ENCODE measurements around the gene C1R. TPM values are rescaled to one million over a fixed set of nuclear protein-coding genes. Genes with fewer than 3 reads are reported as not detected.

C1R gene
- total RNA-seq, 6 experiments from 2014 or later = 9.3 to 43.4 (median 36.0) TPM

DNA sequence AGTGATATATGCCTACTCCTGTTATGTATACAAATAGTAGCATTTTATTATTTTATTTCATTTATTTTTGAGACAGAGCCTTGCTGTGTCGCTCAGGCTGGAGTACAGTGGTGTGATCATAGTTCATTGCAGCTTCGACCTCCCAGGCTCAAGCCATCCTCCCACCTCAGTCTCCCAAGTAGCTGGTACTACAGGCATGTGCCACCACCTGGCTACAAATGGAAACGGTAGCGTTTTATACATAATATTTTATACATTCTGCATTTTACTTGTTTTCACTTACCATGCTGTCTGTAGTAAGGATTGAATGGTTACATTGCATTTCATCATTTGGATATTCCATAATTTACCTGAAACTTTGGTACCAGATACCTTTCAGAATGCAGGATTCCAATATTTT, 14.1 kb downstream of the C1R start:
- Mint-ChIP-seq H3K9me3 (no peaks in the 10 kb centered on the region; the same call in 1 of the 2 replicates), H3K36me3 (ENCODE audit: low read depth) (peaks cover 3% of the 10 kb centered on the region), H3K4me1 (ENCODE audit: low read depth) (peaks cover 30% of the 10 kb centered on the region), H3K4me3 (no peak overlapping the region), H3K27me3 (ENCODE audit: insufficient read depth) (peaks cover 3% of the 10 kb centered on the region), H3K27ac (no peak overlapping the region)
- DNase-seq = no peak
- TF ChIP-seq, protein P1, sequence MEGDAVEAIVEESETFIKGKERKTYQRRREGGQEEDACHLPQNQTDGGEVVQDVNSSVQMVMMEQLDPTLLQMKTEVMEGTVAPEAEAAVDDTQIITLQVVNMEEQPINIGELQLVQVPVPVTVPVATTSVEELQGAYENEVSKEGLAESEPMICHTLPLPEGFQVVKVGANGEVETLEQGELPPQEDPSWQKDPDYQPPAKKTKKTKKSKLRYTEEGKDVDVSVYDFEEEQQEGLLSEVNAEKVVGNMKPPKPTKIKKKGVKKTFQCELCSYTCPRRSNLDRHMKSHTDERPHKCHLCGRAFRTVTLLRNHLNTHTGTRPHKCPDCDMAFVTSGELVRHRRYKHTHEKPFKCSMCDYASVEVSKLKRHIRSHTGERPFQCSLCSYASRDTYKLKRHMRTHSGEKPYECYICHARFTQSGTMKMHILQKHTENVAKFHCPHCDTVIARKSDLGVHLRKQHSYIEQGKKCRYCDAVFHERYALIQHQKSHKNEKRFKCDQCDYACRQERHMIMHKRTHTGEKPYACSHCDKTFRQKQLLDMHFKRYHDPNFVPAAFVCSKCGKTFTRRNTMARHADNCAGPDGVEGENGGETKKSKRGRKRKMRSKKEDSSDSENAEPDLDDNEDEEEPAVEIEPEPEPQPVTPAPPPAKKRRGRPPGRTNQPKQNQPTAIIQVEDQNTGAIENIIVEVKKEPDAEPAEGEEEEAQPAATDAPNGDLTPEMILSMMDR (IDR thresholded peaks at IDR 0.05) = no peak

GRCh38 chr12:7076493-7076892, 15.8 kb downstream of the C1R start:
- Mint-ChIP-seq H3K36me3 (ENCODE audit: low read depth) (no peaks in the 10 kb centered on the region), H3K9me3 (no peaks in the 10 kb centered on the region), H3K4me3 (no peak overlapping the region), H3K4me1 (ENCODE audit: low read depth) (peaks cover 30% of the 10 kb centered on the region), H3K27ac (no peak overlapping the region), H3K27me3 (ENCODE audit: insufficient read depth) (peaks cover 7% of the 10 kb centered on the region)
- DNase-seq = no peak
- TF ChIP-seq, protein P1 (IDR thresholded peaks at IDR 0.05) = no peak

DNA sequence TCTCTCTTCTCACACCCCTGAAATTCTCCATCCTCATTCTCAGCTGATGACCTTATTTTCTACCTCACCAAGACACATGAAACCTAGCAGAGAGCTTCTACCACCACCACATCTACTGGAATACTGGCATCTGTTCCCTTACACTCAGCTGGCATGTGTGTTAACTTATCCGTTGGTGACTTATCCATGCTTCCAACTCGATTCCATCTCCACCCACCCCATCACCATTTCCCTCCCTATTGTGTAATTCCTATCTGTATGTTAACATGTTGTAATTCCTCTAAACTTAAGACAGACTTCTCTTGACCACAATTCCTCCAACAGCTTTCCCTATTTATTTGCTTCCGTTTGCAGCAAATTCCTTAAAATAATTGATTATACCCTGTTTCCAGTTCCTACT, 16.3 kb downstream of the C1R start:
- TF ChIP-seq, protein P1 (IDR thresholded peaks at IDR 0.05) = no peak
- Mint-ChIP-seq H3K36me3 (ENCODE audit: low read depth) (no peaks in the 10 kb centered on the region), H3K4me3 (no peak overlapping the region), H3K4me1 (ENCODE audit: low read depth) (peaks cover 30% of the 10 kb centered on the region), H3K27ac (no peak overlapping the region), H3K9me3 (no peaks in the 10 kb centered on the region), H3K27me3 (ENCODE audit: insufficient read depth) (peaks cover 7% of the 10 kb centered on the region)
- DNase-seq = no peak

DNA sequence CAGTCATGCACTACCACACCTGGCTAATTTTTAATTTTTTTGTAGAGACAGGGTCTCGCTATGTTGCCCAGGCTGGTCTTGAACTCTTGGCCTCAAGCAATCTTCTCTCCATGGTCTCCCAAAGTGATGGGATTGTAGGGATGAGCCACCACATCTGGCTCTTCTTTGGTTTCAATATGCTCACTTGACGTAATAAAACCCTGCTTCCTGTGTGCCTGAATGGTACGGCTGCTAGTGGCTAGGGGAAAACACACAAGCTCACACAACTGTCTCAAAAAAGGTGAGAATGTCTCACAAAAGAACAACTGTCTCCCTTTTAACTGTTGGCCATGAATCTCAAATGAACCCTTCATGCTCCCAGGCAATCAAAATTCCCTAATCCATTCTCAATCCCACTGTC, 16.7 kb downstream of the C1R start:
- TF ChIP-seq, protein P1 (IDR thresholded peaks at IDR 0.05) = no peak
- Mint-ChIP-seq H3K4me1 (ENCODE audit: low read depth) (peaks cover 28% of the 10 kb centered on the region), H3K27ac (no peak overlapping the region), H3K27me3 (ENCODE audit: insufficient read depth) (peaks cover 7% of the 10 kb centered on the region), H3K4me3 (no peak overlapping the region), H3K36me3 (ENCODE audit: low read depth) (no peaks in the 10 kb centered on the region), H3K9me3 (no peaks in the 10 kb centered on the region)
- DNase-seq = no peak

GRCh38 chr12:7073946-7074345, 18.3 kb downstream of the C1R start:
- H3K27ac Mint-ChIP-seq = no peak overlapping the region
- DNase-seq = no peak
- H3K4me3 Mint-ChIP-seq = no peak overlapping the region
- H3K27me3 Mint-ChIP-seq (ENCODE audit: insufficient read depth) = peaks cover 7% of the 10 kb centered on the region
- no peaks in the 10 kb centered on the region for H3K9me3 Mint-ChIP-seq
- no peaks in the 10 kb centered on the region for H3K36me3 Mint-ChIP-seq (ENCODE audit: low read depth)
- TF ChIP-seq, protein P1 (IDR thresholded peaks at IDR 0.05) = no peak
- H3K4me1 Mint-ChIP-seq (ENCODE audit: low read depth) = peaks cover 14% of the 10 kb centered on the region

- H3K4me3 Mint-ChIP-seq = no peak overlapping the region
- TF ChIP-seq, protein P1 (IDR thresholded peaks at IDR 0.05) = no peak
- no peak for DNase-seq
- no peaks in the 10 kb centered on the region for H3K36me3 Mint-ChIP-seq (ENCODE audit: low read depth)
- no peaks in the 10 kb centered on the region for H3K9me3 Mint-ChIP-seq
- no peak overlapping the region for H3K27ac Mint-ChIP-seq
- peaks cover 20% of the 10 kb centered on the region for H3K4me1 Mint-ChIP-seq (ENCODE audit: low read depth)
- H3K27me3 Mint-ChIP-seq (ENCODE audit: insufficient read depth) = peaks cover 7% of the 10 kb centered on the region
Measured at GRCh38 chr12:7072554-7072953, 19.7 kb downstream of the C1R start.
